Thoracic aorta (tissue), 2 donors: ENCODE data around the gene IRF3. TPM values are rescaled to one million over a fixed set of nuclear protein-coding genes. Genes with fewer than 3 reads are reported as not detected.

ENCODE experiments used
- ATAC-seq: fragments of 150-250 bp; one replicate; pipeline ENCODE4 v1.8.0; 2017; ENCODE audit warnings: low read depth; ENCODE audit not compliant: insufficient number of reproducible peaks, low FRiP score
- DNase-seq: peaks from one replicate; pipeline ENCODE4 v3.0.0-alpha.2; 2020; ENCODE audit warnings: low spot score
- H3K27ac ChIP-seq, 2 donors: fragments of 200-600 bp; sonication (generic); 1 replicate in 1 of 2; 2 replicates in 1 of 2; pipeline ENCODE4 v1.5.1; 2016; ENCODE audit warnings: mild to moderate bottlenecking in 2 of 2, moderate library complexity in 2 of 2
- H3K27me3 ChIP-seq: fragments of 200-600 bp; sonication (generic); replicated peaks from 2 replicates; pipeline ENCODE4 v1.6.0; 2016; ENCODE audit warnings: mild to moderate bottlenecking; ENCODE audit not compliant: insufficient read depth
- H3K36me3 ChIP-seq: fragments of 200-600 bp; sonication (generic); one replicate; pipeline ENCODE4 v1.5.1; 2016
- H3K4me1 ChIP-seq, 2 donors: fragments of 200-600 bp; sonication (generic); 1 replicate in 1 of 2; 2 replicates in 1 of 2; pipeline versions ENCODE4 v1.5.1 to v1.6.0; 2016; ENCODE audit warnings: low read depth in 2 of 2, mild to moderate bottlenecking in 1 of 2; ENCODE audit not compliant: control insufficient read depth in 1 of 2
- H3K4me3 ChIP-seq: fragments of 200-600 bp; sonication (generic); 2 replicates; pipeline ENCODE4 v1.5.1; 2016; ENCODE audit warnings: mild to moderate bottlenecking
- H3K9me3 ChIP-seq: fragments of 200-600 bp; sonication (generic); 2 replicates; pipeline ENCODE4 v1.5.1; 2016
- CTCF ChIP-seq: fragments of 200-600 bp; sonication (generic); IDR thresholded peaks from one replicate; pipeline ENCODE4 v1.5.1; 2019; ENCODE audit warnings: antibody characterized with exemption
- total RNA-seq, 2 donors: library from RNA; depleted of rRNA; stranded (reverse); fragments of >200 nt; gene quantifications; one replicate each; pipeline versions ENCODE4 v1.1.0 to v1.2.3, GENCODE V29; 2016

Gene IRF3
- total RNA-seq, 2 donors from 2014 or later = 33.2 to 52.9 TPM

- Histone ChIP-seq H3K4me1 (peaks cover 4 to 25% of the 10 kb centered on the region in 2 donors), H3K9me3 (no peaks in the 10 kb centered on the region), H3K4me3 (no peak overlapping the region), H3K36me3 (peaks cover 42% of the 10 kb centered on the region), H3K27me3 (no peaks in the 10 kb centered on the region), H3K27ac (no peak overlapping the region)
- ATAC-seq (no peak), DNase-seq (no peak)
- TF ChIP-seq CTCF = no peak
Measured at GRCh38 chr19:49686503-49687088, 20.9 kb upstream of the IRF3 start.

GRCh38 chr19:49685845-49686332 lies 20.2 kb upstream of the IRF3 start:
- H3K36me3 ChIP-seq = peaks cover 44% of the 10 kb centered on the region
- no peak for TF ChIP-seq CTCF
- ATAC-seq = no peak
- no peak for DNase-seq
- no peaks in the 10 kb centered on the region for H3K27me3 ChIP-seq
- no peak overlapping the region for H3K27ac ChIP-seq
- no peak overlapping the region for H3K4me3 ChIP-seq
- H3K4me1 ChIP-seq = peaks cover 7 to 21% of the 10 kb centered on the region in 2 donors
- no peaks in the 10 kb centered on the region for H3K9me3 ChIP-seq

GRCh38 chr19:49684983-49685553 lies 19.4 kb upstream of the IRF3 start:
- Histone ChIP-seq H3K36me3 (peaks cover 44% of the 10 kb centered on the region), H3K27ac (no peak overlapping the region), H3K4me1 (peaks cover 15 to 21% of the 10 kb centered on the region in 2 donors), H3K27me3 (no peaks in the 10 kb centered on the region), H3K4me3 (no peak overlapping the region), H3K9me3 (no peaks in the 10 kb centered on the region)
- ATAC-seq = no peak
- no peak for TF ChIP-seq CTCF
- no peak for DNase-seq

- DNase-seq = no peak
- peaks cover 13 to 21% of the 10 kb centered on the region in 2 donors for H3K4me1 ChIP-seq
- ATAC-seq = no peak
- H3K9me3 ChIP-seq = no peaks in the 10 kb centered on the region
- TF ChIP-seq CTCF = peak; percentile 21
- peaks cover 44% of the 10 kb centered on the region for H3K36me3 ChIP-seq
- H3K27ac ChIP-seq = no peak overlapping the region
- no peak overlapping the region for H3K4me3 ChIP-seq
- H3K27me3 ChIP-seq = no peaks in the 10 kb centered on the region
Measured at GRCh38 chr19:49684251-49684982, 18.8 kb upstream of the IRF3 start.

GRCh38 chr19:49683814-49684250 lies 18.2 kb upstream of the IRF3 start:
- peaks cover 44% of the 10 kb centered on the region for H3K36me3 ChIP-seq
- no peak for DNase-seq
- TF ChIP-seq CTCF = no peak
- no peak for ATAC-seq
- no peak overlapping the region for H3K4me3 ChIP-seq
- no peak overlapping the region for H3K27ac ChIP-seq
- peaks cover 13 to 23% of the 10 kb centered on the region in 2 donors for H3K4me1 ChIP-seq
- H3K9me3 ChIP-seq = no peaks in the 10 kb centered on the region
- H3K27me3 ChIP-seq = no peaks in the 10 kb centered on the region
